GM18520 (cell line): Measurements from ENCODE around the gene SNAI3.

Experiments
- ATAC-seq: cut with Tn5 transposase; IDR thresholded peaks from one replicate; pipeline ENCODE4 v1.9.1; 2021; ENCODE audit not compliant: unreplicated experiment

SNAI3 gene

GRCh38 chr16:88636488-88637265, 49.6 kb downstream of the SNAI3 start:
- ATAC-seq, result no peak

GRCh38 chr16:88635671-88636319, 50.5 kb downstream of the SNAI3 start:
- no peak for ATAC-seq

- no peak for ATAC-seq
Measured at GRCh38 chr16:88634994-88635670, 51.2 kb downstream of the SNAI3 start.

GRCh38 chr16:88634141-88634993, 51.9 kb downstream of the SNAI3 start:
- peak; percentile 32 for ATAC-seq

GRCh38 chr16:88633684-88634140, 52.6 kb downstream of the SNAI3 start:
- peak; percentile 21 for ATAC-seq

- no peak for ATAC-seq
Measured at GRCh38 chr16:88632587-88632930, 53.7 kb downstream of the SNAI3 start.

GRCh38 chr16:88631920-88632586, 54.3 kb downstream of the SNAI3 start:
- no peak for ATAC-seq

GRCh38 chr16:88631384-88631783, 54.9 kb downstream of the SNAI3 start:
- no peak for ATAC-seq

- no peak for ATAC-seq
Measured at GRCh38 chr16:88630941-88631340, 55.4 kb downstream of the SNAI3 start.

- ATAC-seq, result no peak
Measured at GRCh38 chr16:88630433-88630832, 55.9 kb downstream of the SNAI3 start.

GRCh38 chr16:88629835-88630234, 56.5 kb downstream of the SNAI3 start:
- ATAC-seq, result no peak

- no peak for ATAC-seq
Measured at GRCh38 chr16:88628512-88628974, 57.8 kb downstream of the SNAI3 start.
